Cardiac muscle cell (in vitro differentiated cells and primary cell): Measurements from ENCODE around the gene NPBWR2. TPM values are rescaled to one million over a fixed set of nuclear protein-coding genes. Genes with fewer than 3 reads are reported as not detected.

ENCODE experiments used
- DNase-seq, 2 donors: peaks; one replicate each; pipeline versions ENCODE4 v3.0.0 to v3.0.0-alpha.2; 2010 to 2017; ENCODE audit warnings: low read depth in 1 of 2, low spot score in 1 of 2
- H3K27ac ChIP-seq: fragments of 200-600 bp; sonication (generic); 2 replicates; pipeline ENCODE4 v1.5.1; 2016
- H3K27me3 ChIP-seq: fragments of 200-600 bp; sonication (generic); 2 replicates; pipeline ENCODE4 v1.6.0; 2016; ENCODE audit warnings: control low read depth
- H3K36me3 ChIP-seq: fragments of 200-600 bp; sonication (generic); 2 replicates; pipeline ENCODE4 v1.5.1; 2016; ENCODE audit warnings: control low read depth
- H3K4me1 ChIP-seq: fragments of 200-600 bp; sonication (generic); 2 replicates; pipeline ENCODE4 v1.8.1; 2017; ENCODE audit warnings: low read depth, mild to moderate bottlenecking, mixed run types
- H3K4me3 ChIP-seq: fragments of 200-600 bp; sonication (generic); 2 replicates; pipeline ENCODE4 v1.5.1; 2016; ENCODE audit warnings: mild to moderate bottlenecking
- H3K9me3 ChIP-seq: fragments of 200-600 bp; sonication (generic); 2 replicates; pipeline ENCODE4 v1.5.1; 2017; ENCODE audit warnings: low read depth, mild to moderate bottlenecking, control low read depth
- CTCF ChIP-seq: IDR thresholded peaks from 2 replicates; pipeline ENCODE4 v1.5.1; 2012; ENCODE audit warnings: low read depth, mild to moderate bottlenecking, low read length
- polyA plus RNA-seq: library from polyadenylated mRNA; unstranded; fragments of >200 nt; fragmentation: Nextera tagmentation; extraction: Ambion mirVana; gene quantifications from 2 replicates; pipeline ENCODE4 v1.2.1, GENCODE V29; 2016
- total RNA-seq: library from RNA; depleted of rRNA; stranded (reverse); fragments of >200 nt; gene quantifications from 2 replicates; pipeline ENCODE4 v1.2.3, GENCODE V29; 2016

Gene NPBWR2
- total and polyA plus RNA-seq, 2 experiments from 2014 or later = not detected

- Histone ChIP-seq H3K4me3 (no peak overlapping the region), H3K9me3 (no peaks in the 10 kb centered on the region), H3K36me3 (no peaks in the 10 kb centered on the region), H3K4me1 (no peaks in the 10 kb centered on the region), H3K27ac (no peak overlapping the region), H3K27me3 (peaks cover 22% of the 10 kb centered on the region)
- no peak for TF ChIP-seq CTCF
- no peak for DNase-seq
Measured at GRCh38 chr20:64098471-64099013, 8.8 kb downstream of the NPBWR2 start.

DNA sequence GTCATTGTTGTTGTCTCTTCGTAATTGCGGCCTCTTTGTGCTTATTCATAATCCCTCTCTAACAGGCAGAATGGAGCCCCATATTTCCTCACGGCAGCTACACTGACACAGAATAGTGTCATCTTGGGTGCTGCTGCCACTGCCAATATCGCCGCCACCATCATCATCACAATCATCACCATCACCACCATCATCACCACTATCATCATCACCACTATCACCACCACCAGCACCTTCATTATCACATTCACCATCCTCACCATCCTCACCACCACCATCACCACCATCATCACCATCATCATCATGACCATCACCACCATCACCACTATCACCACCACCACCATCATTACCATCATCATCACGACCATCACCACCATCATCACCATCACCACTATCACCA is 10.8 kb downstream of the NPBWR2 start:
- DNase-seq = no peak
- TF ChIP-seq CTCF = no peak
- H3K4me1 ChIP-seq = peaks cover 4% of the 10 kb centered on the region
- H3K27me3 ChIP-seq = peaks cover 12% of the 10 kb centered on the region
- no peak overlapping the region for H3K4me3 ChIP-seq
- H3K36me3 ChIP-seq = no peaks in the 10 kb centered on the region
- H3K27ac ChIP-seq = no peak overlapping the region
- H3K9me3 ChIP-seq = no peaks in the 10 kb centered on the region

GRCh38 chr20:64095927-64096326 is 11.4 kb downstream of the NPBWR2 start:
- Histone ChIP-seq H3K27ac (no peak overlapping the region), H3K4me1 (peaks cover 4% of the 10 kb centered on the region), H3K4me3 (no peak overlapping the region), H3K27me3 (peaks cover 6% of the 10 kb centered on the region), H3K36me3 (no peaks in the 10 kb centered on the region), H3K9me3 (no peaks in the 10 kb centered on the region)
- DNase-seq = no peak
- TF ChIP-seq CTCF = no peak

DNA sequence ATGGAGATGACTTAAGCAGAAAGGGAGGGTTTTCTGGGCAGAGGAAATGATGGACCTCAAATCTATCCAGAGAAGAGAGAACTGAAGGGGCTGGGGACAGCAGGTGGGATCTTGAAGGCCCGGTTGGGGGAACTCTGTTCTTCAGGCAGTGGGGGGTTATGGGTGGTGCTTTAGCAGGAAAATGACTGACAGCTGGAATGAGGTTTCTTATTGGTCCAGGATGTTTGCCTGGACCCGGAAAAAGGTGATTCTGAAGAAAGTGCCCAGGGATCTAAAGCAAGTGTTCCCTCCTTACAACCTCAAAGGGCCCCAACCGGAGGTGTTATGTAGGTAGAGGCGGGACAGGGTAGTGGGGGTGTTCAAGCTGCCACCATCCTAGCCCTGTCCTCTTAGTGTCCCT is 11.9 kb downstream of the NPBWR2 start:
- H3K4me3 ChIP-seq = no peak overlapping the region
- no peaks in the 10 kb centered on the region for H3K36me3 ChIP-seq
- DNase-seq = no peak
- peaks cover 4% of the 10 kb centered on the region for H3K4me1 ChIP-seq
- no peak overlapping the region for H3K27ac ChIP-seq
- H3K27me3 ChIP-seq = peaks cover 3% of the 10 kb centered on the region
- H3K9me3 ChIP-seq = no peaks in the 10 kb centered on the region
- TF ChIP-seq CTCF = no peak

DNA sequence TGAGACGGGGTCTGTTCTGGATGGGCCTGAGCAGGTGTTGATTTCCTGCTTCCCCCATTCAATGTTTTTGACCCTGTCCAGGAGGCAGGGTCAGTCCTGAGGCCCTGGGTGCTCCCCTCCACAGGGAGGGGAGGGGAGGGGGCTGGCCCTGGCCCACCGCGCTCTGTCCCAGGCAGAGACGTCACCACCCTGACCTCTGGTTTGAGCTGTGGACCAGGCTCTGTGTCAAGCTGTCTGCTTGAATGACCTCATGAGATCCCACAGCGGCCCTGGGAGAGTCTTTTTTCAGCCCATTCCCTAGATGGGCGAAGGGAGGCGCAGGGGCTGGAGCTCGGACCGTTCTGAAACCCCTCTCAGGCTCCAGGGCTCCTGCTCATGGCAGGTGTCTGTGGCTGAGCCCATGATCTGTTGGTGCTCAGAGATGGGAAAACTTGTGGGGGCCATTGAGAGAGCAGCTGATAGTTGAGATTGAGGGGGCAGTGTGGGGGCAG is 14.3 kb downstream of the NPBWR2 start:
- H3K4me1 ChIP-seq = peaks cover 4% of the 10 kb centered on the region
- H3K27ac ChIP-seq = no peak overlapping the region
- H3K9me3 ChIP-seq = no peaks in the 10 kb centered on the region
- TF ChIP-seq CTCF = no peak
- DNase-seq = peak in 1 of 2 donors; percentile 24
- peaks cover 18% of the 10 kb centered on the region for H3K27me3 ChIP-seq
- no peak overlapping the region for H3K4me3 ChIP-seq
- H3K36me3 ChIP-seq = no peaks in the 10 kb centered on the region
